H1 (cell line): ENCODE measurements around the gene NSL1. TPM values are rescaled to one million over a fixed set of nuclear protein-coding genes. Genes with fewer than 3 reads are reported as not detected.

Source experiments
- CHD7 ChIP-seq: fragments of 300-600 bp; sonication (generic); IDR thresholded peaks from 2 replicates; pipeline ENCODE4 v1.7.1; 2012; ENCODE audit warnings: low read length, moderate library complexity, mild to moderate bottlenecking, inconsistent platforms; ENCODE audit not compliant: insufficient replicate concordance
- SIX5 ChIP-seq: IDR thresholded peaks from 2 replicates; pipeline ENCODE4 v1.6.1; 2011; ENCODE audit warnings: mild to moderate bottlenecking, low read depth, low read length
- SP4 ChIP-seq: IDR thresholded peaks from 2 replicates; pipeline ENCODE4 v1.6.1; 2012; ENCODE audit warnings: low read length, inconsistent platforms
- polyA plus RNA-seq, 7 experiments: library from polyadenylated mRNA; depleted of rRNA in 3 of 7; stranded (reverse) in 5 of 7; unstranded in 2 of 7; fragments of >200 nt in 5 of 7; fragments of 200-250 nt in 2 of 7; gene quantifications; 1 replicate in 5 of 7; 2 replicates in 1 of 7; 4 replicates in 1 of 7; pipeline versions ENCODE4 v1.2.1 to v1.2.3, GENCODE V29; 2011 to 2013; ENCODE audit warnings: missing spikeins in 2 of 7, mixed read lengths in 2 of 7
- total RNA-seq: library from RNA; stranded (reverse); fragmentation: NEBNext Ultra II Directional; extraction: Animal tissue kit (Norgen Biotek cat#: 25700); gene quantifications from 2 replicates; pipeline ENCODE4 v1.2.1, GENCODE V29; 2021

The NSL1 gene
- total and polyA plus RNA-seq, 2 of the 8 experiments (the other 6 are each of a cell fraction or from before 2014, with no cell fraction given), result 25.4 to 51.7 TPM

- TF ChIP-seq CHD7 (no peak), SIX5 (no peak), SP4 (no peak)
Measured at GRCh38 chr1:212719633-212720032, 71.9 kb downstream of the NSL1 start (continued).
